Stimulated activated CD8-positive, alpha-beta memory T cell treated with anti-CD3 and anti-CD28 coated beads, Interleukin-15, amount 100 ng/mL, for 1 hour (primary cell): ENCODE results near the gene MYF5.
"Not testable (repeated sequence)": the region's sequence is repeated elsewhere in the genome, so short reads cannot be mapped to it uniquely, and the experiment has no call there.

Source experiments
- DNase-seq: peaks from one replicate; pipeline ENCODE4 v3.0.0-alpha.2; 2020; ENCODE audit warnings: low read depth

MYF5 gene

GRCh38 chr12:80716696-80717469 is at the start of gene MYF5:
TSS of gene MYF5 (plus strand) at chr12:80716912. CDS start at chr12:80717064, 152 bp downstream.
- DNase-seq, result no peak

GRCh38 chr12:80670214-80670613 is 46.5 kb upstream of the MYF5 start:
- DNase-seq, result no peak

- not testable (repeated sequence) for DNase-seq
These were observed 40.6 kb upstream of the MYF5 start for GRCh38 chr12:80676042-80676636.

GRCh38 chr12:80676856-80677255 is 39.9 kb upstream of the MYF5 start:
- no peak for DNase-seq

DNA sequence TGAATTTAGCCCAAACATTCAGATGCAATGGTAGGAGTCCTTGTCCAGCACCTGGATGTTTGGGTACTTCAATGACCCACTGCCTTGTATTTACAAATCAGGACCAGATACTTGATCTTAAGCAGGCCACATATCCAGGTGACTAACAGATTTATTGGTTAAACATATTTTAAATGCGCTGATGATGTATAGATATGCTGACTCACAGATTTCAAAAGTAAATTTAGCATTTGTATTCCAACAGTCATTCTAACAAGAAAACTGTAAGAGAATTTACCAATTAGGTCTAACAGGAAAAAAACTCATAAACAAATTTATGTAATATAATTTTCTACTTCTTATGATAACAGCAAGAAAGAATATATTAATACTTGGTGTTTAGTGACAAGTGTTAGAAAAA is 38.7 kb upstream of the MYF5 start:
- DNase-seq, result no peak

DNA sequence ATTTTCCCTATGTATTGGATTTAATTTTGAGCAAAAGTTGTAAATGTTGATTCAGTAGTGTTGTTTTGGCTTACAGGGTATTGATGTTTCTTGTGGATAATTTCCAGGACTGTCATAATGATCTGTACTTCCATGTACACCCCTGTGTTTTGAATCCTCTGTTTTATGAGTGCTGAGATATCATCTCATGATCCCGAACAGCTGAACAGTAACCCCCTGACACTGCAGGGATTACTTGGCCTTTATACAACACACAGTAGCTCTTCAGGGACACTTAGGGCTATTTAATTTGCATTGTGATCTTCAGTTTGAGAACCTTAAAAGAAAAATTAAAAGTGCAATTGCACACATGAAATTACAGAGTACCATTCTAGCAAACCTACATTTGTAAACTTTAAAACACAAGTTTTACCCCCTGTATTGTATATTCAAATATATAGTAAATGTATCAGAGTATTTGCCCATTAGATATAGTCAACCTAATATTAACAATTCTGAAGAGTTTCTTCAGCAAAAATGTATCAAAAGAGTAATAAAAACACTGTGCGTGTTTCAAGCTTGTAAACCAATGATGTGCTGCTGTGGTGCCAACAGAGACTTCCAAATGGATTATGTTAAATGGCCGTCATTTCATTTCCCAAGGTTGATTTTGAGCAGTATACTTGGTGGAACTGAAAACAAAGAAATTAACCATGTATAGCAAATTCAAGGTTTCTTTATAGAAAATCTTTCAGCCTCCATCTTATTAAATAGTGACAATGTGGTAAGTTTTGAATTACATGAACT is 37.2 kb upstream of the MYF5 start:
- no peak for DNase-seq

DNA sequence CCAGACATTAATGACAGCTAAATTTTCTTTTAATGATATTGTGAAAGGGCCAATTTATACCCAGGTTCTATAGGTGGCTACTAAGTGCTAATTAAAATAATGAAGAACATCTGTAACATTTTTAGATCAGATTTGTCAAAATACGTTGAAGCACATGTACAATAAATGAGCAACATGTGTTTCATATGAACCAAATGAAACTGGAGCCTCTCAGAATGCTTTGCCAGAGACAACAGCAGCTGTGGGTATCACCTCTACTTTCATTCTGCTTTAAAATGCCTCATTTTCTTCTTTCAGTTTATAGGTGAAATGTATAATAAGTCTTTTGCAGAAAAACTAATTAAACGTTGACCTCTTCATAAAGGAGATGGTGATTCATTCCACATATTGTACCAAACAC is 35.4 kb upstream of the MYF5 start:
- DNase-seq, result no peak

- DNase-seq, result no peak
These were observed 34.9 kb upstream of the MYF5 start for GRCh38 chr12:80681786-80682185.

- DNase-seq, result no peak
These were observed 32.6 kb upstream of the MYF5 start for GRCh38 chr12:80684077-80684495.

DNA sequence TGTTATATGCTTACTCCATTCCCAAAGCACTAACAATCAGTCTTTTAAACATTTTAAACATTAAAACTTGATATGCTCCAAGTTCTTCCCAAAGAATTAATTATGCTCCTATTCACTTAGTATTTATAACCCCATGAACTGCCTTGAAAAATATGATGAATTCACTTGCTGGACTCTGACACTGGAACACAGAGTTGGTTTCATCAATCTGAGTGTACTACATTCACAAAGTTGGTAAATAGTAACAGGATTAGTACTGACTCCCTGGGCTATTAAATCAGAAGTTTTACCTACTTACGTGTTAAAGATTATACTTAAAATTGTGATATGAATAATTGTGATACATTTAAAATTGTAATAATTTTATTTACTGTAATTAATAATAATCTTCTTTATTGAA is 26.6 kb upstream of the MYF5 start:
- DNase-seq, result no peak

DNA sequence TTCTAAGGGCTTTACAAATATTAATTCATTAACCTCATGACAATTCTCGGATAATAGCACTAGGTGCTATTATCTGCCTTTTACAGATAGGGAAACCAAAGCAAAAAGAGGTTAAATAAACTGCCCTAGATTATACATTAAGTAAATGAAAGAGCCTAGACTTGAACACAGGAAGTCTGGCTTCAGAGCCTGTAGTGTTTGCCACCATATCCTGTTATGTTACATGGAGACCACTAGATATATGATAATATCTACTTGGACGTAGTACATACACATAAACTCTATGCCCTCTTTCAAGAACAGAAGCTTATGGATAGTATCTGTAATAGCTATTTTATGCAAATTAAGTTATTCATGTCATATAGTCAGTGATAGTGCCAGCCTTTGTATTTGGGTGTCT is 26.2 kb upstream of the MYF5 start:
- DNase-seq, result no peak

- DNase-seq, result no peak
These were observed 24.6 kb upstream of the MYF5 start for GRCh38 chr12:80692114-80692513.

- no peak for DNase-seq
These were observed 19.3 kb upstream of the MYF5 start for GRCh38 chr12:80697270-80697887.

DNA sequence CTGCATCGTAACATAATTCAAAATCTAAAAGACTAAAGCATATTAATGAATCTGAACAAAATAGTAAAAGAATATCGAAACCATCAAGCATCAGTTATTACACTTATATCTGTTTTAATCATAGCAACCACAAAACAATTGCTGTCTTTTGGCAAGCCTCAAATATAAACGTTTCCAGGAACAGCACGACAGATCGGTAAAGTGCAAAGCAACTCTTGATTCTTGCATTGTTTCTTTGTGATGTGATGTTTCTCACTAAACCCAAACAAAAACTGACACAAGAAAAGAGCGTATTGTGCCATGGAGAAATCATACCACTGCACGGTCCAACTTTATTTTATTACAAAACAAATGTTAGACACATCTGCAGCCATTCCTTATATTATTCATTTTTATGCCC is 18.5 kb upstream of the MYF5 start:
- DNase-seq, result no peak

- no peak for DNase-seq
These were observed 17.7 kb upstream of the MYF5 start for GRCh38 chr12:80698847-80699542.

GRCh38 chr12:80700327-80700726 is 16.4 kb upstream of the MYF5 start:
- no peak for DNase-seq

DNA sequence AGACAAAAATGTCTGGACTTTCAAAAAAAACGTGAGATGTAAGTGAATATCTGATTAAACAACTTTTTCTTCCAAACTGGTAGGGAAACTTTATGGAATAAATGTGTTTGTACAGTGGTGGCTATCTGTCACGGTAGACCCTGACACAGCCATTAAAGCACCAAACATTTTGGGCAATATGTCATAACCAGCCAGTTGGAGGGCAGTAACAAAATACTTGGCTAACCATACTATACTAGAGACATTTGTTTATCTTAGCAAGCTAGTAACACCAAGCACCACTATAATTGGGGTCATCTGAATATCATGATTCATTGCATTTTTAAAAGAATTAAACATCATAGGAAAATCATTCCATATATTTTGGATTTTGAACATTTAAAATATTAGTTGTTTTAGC is 15.3 kb upstream of the MYF5 start:
- DNase-seq, result no peak

DNA sequence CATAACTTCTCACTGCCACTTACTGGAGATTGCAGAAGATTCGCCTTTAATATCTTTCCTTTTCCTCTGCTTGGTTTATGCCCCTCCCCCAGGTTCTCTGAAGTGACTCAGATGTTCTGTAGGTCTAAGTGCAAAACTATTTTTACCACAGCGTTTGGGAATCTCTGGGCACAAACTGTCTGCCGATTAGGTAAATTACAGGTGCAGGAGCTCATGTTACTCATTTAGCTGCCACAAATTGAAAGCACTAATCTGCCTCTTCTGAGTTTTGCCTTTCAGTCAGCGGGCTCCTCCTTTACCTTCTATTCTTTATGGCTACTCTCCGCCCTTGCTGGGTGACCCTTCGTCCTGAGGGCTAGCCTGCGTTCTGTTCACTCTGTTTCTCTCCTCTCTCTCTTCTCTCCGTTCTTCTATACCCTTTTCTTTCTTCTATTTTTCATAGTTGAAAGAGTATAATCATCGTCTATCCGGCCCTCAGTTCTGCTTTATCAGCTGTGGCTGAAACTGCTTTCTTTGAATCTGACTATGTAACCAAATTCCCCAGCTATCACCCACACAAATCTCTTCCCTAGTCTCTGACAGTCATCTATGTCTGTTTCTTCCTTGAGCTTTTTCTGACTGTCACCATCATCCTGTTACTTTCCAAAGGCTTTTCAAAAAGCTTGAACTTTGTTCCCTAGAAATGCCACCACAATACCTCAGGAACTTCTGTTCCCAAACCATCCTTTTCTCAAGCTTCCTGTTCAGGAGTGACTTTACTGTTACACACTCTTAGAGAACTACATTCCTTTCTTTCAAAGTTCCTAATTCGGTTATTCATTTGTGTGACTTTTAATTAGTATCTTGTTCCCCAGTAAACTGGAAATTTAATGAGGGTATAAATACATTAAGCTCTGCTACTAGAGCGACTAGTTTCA is 13.6 kb upstream of the MYF5 start:
- no peak for DNase-seq

DNA sequence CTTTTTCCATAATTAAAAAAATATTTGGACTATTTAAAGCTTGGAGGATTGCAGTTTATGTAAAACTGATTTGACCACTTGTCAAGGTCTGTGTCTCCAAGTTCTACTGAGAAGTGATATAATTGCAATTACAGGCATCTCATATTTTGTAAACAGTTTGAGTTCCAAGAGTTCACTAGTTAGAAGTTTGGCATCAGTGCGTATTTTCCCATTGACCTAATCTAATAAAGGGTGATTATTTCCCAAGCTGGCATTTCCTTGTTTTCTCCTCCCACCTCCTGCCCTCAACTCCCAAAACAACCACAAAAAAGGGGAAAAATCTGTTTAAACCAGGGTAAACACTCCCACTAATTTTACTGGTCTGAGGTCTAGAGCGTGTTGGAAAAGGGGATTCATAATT is 12.3 kb upstream of the MYF5 start:
- no peak for DNase-seq

GRCh38 chr12:80707126-80707829 is 9.4 kb upstream of the MYF5 start, which contains the start of gene MYF6:
TSS of gene MYF6 (plus strand) at chr12:80707634. CDS start at chr12:80707720, 86 bp downstream.
- DNase-seq, result no peak
